HS-27A (cell line): ENCODE data around the gene MUL1.

Experiments
- DNase-seq: peaks from one replicate; pipeline ENCODE4 v3.0.0-alpha.2; 2012; ENCODE audit warnings: low read depth, missing footprints

MUL1 gene

GRCh38 chr1:20466273-20466672 is 41.7 kb downstream of the MUL1 start:
- DNase-seq = no peak

- DNase-seq = no peak
Measured at GRCh38 chr1:20465187-20465586, 42.8 kb downstream of the MUL1 start.

GRCh38 chr1:20463502-20463901 is 44.4 kb downstream of the MUL1 start:
- no peak for DNase-seq

- no peak for DNase-seq
Measured at GRCh38 chr1:20462397-20462796, 45.6 kb downstream of the MUL1 start.

GRCh38 chr1:20458717-20459116 is 49.2 kb downstream of the MUL1 start:
- DNase-seq = no peak

GRCh38 chr1:20454004-20454403 is 53.9 kb downstream of the MUL1 start:
- no peak for DNase-seq

GRCh38 chr1:20449735-20450311 is 58.1 kb downstream of the MUL1 start:
- DNase-seq = no peak
